Choroid plexus epithelial cell (primary cell): ENCODE data around the gene CXCR3.
"Not testable (repeated sequence)": the region's sequence is repeated elsewhere in the genome, so short reads cannot be mapped to it uniquely, and the experiment has no call there.

ENCODE experiments used
- DNase-seq: peaks from one replicate; pipeline ENCODE4 v3.0.0-alpha.2; 2010; ENCODE audit warnings: low read depth
- H3K4me3 ChIP-seq: 2 replicates; pipeline ENCODE4 v1.5.1; 2011; ENCODE audit warnings: low read depth, mild to moderate bottlenecking, control low read depth, low read length, moderate library complexity
- CTCF ChIP-seq: conservative IDR thresholded peaks from 2 replicates; pipeline ENCODE4 v1.5.1; 2011; ENCODE audit warnings: low read depth, mild to moderate bottlenecking, control low read depth, inconsistent platforms, low read length, moderate library complexity

CXCR3 gene

GRCh38 chrX:71577682-71578081 is 40.6 kb downstream of the CXCR3 start:
- no peak for DNase-seq
- H3K4me3 ChIP-seq: no peak overlapping the region
- no peak for TF ChIP-seq CTCF

GRCh38 chrX:71573590-71573989 is 44.7 kb downstream of the CXCR3 start:
- H3K4me3 ChIP-seq: no peak overlapping the region
- no peak for TF ChIP-seq CTCF
- DNase-seq: no peak

GRCh38 chrX:71571390-71571789 is 46.9 kb downstream of the CXCR3 start:
- H3K4me3 ChIP-seq, DNase-seq: not testable (repeated sequence)
